NB4 (cell line): ENCODE results near the gene IQCM.

Source experiments
- DNase-seq: peaks from one replicate; pipeline ENCODE4 v3.0.0; 2010; ENCODE audit warnings: low read depth
- H3K4me3 ChIP-seq: one replicate; pipeline ENCODE4 v1.5.1; 2011; ENCODE audit warnings: mild to moderate bottlenecking, low read depth, low read length, moderate library complexity
- CTCF ChIP-seq: IDR thresholded peaks from one replicate; pipeline ENCODE4 v1.5.1; 2012; ENCODE audit warnings: low read depth, low read length
- MAX ChIP-seq: IDR thresholded peaks from 2 replicates; pipeline ENCODE4 v1.6.1; 2011; ENCODE audit warnings: low read depth, low read length
- MYC ChIP-seq: IDR thresholded peaks from 2 replicates; pipeline ENCODE4 v1.6.1; 2011; ENCODE audit warnings: low read depth, low read length
- POLR2A ChIP-seq: IDR thresholded peaks from 2 replicates; pipeline ENCODE4 v1.6.1; 2011; ENCODE audit warnings: mild to moderate bottlenecking; ENCODE audit not compliant: insufficient read length; ENCODE audit errors: extremely low read depth

Gene IQCM

GRCh38 chr4:149645790-149646189 lies 169.9 kb downstream of the IQCM start:
- no peak for DNase-seq
- TF ChIP-seq POLR2A: no peak
- no peak for TF ChIP-seq MAX
- TF ChIP-seq MYC: no peak
- TF ChIP-seq CTCF: no peak
- H3K4me3 ChIP-seq: no peak overlapping the region

GRCh38 chr4:149638073-149638472 lies 177.6 kb downstream of the IQCM start:
- DNase-seq: no peak
- no peak for TF ChIP-seq CTCF
- TF ChIP-seq MAX: no peak
- H3K4me3 ChIP-seq: no peak overlapping the region

GRCh38 chr4:149634368-149634767 lies 181.3 kb downstream of the IQCM start:
- TF ChIP-seq POLR2A (no peak), MYC (no peak), MAX (no peak), CTCF (no peak)
- H3K4me3 ChIP-seq: no peak overlapping the region
- DNase-seq: no peak

GRCh38 chr4:149631629-149632028 lies 184.0 kb downstream of the IQCM start:
- TF ChIP-seq MYC: no peak
- no peak for TF ChIP-seq MAX
- no peak for TF ChIP-seq CTCF
- TF ChIP-seq POLR2A: no peak
- H3K4me3 ChIP-seq: no peak overlapping the region
- no peak for DNase-seq

GRCh38 chr4:149630064-149630463 lies 185.6 kb downstream of the IQCM start:
- no peak for TF ChIP-seq POLR2A
- TF ChIP-seq MYC: no peak
- TF ChIP-seq CTCF: no peak
- TF ChIP-seq MAX: no peak
- no peak for DNase-seq
- no peak overlapping the region for H3K4me3 ChIP-seq

GRCh38 chr4:149605601-149606378 lies 209.9 kb downstream of the IQCM start:
- no peak overlapping the region for H3K4me3 ChIP-seq
- TF ChIP-seq CTCF: no peak
- TF ChIP-seq POLR2A: no peak
- TF ChIP-seq MAX: no peak
- TF ChIP-seq MYC: no peak
- no peak for DNase-seq
